AG08396 (cell line): ENCODE measurements around the gene DYNLT3.

ENCODE experiments used
- DNase-seq: peaks from one replicate; pipeline ENCODE4 v3.0.0; 2012; ENCODE audit warnings: low spot score, mixed read lengths

The DYNLT3 gene

DNA sequence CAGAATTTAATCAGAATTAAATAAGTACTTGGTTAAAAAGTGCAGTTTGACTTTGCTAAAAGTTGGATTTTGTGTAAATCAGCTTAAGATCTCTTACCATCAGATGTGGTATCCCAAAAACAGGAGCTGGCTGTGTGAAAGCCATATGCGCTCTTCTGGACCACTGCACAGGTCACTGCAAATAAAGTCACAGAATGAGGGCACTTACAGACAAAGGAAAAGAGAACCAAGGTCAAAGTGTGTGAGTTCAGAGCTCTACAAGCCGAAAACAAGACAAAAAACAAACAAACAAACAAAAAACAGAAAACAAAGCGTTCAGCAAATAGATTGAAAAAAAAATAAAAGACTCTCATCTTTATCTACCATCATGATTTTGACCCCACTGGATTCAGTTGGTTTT lies 6.4 kb downstream of the DYNLT3 start:
- no peak for DNase-seq

DNA sequence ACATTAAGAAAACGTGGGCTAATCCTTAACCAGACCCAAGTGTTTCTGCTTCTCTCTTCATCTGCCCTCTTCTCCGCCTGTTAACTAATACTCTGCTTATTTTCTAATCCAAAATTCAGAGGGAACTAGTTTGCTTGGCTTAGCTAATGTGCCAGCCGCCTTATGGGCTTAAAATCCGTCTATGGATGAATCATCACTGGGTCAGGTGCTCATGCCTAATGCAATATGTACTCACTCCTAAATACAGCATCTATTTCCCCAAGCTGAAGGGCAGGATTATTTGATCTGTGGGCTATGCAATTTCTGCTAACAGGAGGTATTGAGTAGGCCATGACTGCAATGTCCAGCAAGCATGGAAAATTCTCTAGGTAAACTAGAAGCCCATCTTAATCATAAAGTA lies 12.4 kb downstream of the DYNLT3 start:
- DNase-seq = no peak

DNA sequence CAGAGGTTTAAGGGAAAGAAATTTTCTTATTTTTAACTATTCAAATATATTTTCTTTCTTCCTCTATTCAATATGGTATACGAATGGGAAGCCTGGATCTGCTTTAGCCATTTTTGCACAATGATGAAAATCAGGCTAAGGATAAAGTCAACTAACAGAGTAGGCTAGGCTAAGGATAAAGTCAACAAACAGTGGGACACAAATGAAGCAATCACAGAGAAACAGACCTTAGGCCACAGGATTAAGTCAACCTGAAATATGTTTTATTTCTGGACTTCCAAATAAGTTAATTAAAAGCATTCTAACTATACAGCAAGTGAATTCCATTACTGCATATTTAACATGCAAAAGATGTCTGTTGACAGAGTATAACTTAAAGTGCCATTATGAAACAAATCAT lies 17.0 kb downstream of the DYNLT3 start:
- no peak for DNase-seq

DNA sequence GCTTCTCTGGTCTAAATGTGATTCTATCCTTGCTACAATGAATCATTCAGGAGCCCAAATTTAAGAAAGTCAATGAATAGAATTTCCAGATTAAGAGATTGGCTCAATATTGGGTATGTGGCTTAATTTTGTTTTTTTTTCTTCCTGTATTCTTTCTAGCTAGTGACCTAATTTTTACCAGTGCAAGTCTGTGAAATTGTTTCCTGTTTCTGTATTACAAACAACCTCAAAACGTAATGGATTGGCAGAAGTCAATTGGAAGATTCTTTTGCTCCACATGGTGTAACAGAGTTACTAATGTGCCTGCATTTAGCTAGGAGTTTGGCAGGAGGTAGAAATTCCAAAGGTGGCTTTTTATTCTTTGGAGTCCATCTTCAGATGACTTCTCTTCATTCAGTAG lies 17.6 kb downstream of the DYNLT3 start:
- no peak for DNase-seq

DNA sequence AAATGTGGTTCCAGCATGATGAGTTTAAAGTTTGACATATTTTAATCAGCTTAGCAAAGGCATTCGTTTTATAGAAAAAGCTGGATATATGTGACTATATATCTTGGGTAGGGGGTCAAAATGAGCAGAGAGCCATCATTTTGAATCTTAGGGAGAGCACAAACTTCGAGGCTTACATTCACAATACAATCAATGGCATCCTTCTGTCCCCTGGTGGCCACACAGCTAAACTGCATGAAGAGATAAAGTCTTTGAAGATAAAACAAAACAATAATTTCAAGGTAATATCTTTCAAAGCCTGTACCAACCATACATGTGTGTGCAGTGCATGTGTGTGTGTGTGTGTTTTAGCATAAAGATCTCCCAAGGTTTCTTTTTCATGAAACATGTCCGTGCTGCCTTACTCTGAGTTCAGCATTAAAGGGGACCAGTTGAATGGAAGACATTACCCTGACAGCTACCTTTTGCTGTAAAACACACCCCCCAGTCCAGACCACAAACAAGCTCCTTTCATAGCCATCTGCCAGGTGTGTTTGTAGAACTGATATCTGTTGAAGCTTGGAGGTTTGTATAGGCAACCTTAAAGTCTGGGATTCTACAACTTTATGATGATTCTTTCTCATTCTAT lies 22.0 kb downstream of the DYNLT3 start:
- DNase-seq = peak; percentile 35

DNA sequence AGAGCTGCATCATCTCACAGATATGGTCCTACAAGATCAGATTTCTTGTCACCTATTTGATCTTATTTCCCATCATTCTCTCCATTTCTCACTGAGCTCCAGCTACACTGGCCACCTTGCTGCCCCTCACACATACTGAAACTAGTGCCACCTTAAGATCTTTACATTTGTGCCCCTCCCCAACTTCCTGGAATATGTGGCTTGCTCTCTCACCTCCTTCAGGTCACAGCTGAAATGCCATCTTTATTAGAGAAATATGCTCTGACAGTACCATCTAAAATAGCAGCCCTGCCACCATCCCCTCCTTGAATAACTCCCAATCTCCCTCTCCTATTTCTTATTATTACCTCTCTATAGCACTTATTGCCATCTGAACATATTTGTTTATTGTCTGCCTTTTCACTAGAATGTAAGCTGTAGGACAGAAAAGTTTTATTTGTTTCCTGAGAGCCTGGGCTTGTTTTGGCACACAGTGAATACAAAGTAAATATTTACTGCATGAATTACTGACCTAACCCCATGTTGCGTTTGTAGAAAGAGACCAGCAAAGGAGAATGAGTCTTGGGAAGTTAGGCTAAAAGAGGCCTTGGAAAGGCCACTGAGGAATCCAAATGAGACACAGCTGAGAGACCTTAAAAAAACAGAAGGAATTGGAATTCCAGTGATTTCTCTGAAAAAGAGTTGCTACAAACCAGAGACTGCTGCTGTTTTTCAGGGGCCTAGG lies 22.7 kb downstream of the DYNLT3 start:
- no peak for DNase-seq

DNA sequence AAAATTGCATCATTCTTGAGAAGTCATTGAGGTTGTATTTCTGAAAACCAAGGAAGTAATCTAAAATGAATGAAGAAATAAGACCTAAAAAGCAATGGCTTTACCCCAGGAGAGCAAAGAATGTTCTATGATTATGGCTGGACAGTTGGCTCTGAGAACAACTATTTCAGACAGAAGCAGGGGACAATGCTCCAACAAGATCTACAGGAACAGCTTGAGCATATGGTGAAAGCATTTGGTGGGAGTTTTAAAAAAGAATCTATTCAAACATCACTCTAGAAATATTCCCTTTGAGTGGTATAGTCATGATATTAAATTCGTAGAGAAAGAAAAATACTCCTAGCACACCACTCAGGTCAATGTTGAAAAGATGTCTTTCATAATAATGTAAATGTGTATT lies 26.7 kb downstream of the DYNLT3 start:
- no peak for DNase-seq

DNA sequence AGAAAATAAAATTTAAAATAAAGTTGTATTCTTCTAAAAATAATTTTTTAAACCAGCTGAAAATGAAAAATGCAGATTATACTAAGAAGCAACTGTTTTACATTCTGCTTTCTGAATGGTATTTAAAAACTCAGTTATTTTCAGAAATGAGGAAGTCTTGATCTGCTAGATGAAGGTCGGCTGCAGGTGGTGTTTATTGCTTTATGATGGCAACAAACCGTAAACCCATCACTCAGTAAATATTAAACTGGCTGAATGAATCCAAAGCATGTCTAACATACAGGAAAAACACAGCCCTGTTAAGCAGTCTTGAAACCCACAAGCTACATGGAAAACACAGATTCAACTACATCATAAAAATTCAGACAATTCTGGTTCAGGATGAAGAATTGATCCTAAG lies 29.3 kb downstream of the DYNLT3 start:
- DNase-seq = no peak

DNA sequence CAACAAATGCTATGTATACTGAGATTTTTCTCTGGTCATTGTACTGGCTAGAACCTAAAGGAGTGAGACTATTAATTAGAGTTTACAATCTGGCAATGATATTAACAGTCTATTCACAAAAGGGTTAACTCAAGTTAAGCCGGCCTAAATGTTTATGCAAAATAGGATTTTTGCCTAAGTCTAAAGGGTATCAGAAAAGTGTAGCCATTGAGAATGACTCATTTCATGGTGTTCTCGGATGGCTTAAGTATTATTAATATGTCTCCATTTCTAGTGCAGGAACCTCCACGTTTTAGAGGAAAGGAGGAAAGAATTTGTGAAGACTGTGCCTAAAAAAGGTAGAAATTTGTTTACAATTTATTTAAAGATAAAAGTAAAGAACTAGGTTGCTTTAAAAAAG lies 29.8 kb downstream of the DYNLT3 start:
- no peak for DNase-seq

DNA sequence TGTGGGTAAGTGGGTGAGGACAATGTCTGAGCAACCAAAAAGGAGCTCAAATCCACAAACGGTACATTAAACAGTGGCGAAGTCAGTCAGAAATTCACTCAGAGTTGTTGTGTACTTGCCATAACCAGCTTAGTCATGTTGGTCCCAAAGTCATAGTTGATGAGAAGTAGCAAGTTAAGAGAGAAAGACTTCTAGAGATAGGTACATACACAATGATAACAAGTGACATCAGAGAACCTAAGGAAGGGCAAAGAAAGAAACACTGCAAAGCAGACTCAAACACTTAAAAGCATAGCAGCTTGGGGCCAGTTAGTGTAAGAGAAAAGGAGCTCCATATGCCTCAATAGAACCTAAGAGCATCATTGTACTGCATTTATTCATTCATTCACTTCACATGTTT lies 30.2 kb downstream of the DYNLT3 start:
- no peak for DNase-seq

DNA sequence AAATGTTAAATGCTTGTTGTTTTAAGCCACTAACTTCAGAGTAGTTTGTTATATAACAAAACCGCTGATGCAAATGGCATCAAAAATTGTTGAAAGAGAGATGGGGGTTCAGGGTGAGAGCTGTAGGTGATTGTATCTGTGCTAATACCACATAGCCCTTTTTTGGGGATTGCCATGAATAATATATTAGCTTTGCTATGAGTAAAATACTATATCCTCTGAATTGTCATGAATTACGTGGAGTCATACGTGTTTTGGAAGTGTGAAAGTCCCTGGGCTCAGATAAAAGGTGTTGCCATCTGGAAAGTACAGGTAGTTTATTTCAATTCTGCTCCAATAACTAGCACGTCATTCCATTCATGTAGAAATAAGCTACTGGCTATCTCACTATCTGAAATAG lies 30.6 kb downstream of the DYNLT3 start:
- DNase-seq = no peak

DNA sequence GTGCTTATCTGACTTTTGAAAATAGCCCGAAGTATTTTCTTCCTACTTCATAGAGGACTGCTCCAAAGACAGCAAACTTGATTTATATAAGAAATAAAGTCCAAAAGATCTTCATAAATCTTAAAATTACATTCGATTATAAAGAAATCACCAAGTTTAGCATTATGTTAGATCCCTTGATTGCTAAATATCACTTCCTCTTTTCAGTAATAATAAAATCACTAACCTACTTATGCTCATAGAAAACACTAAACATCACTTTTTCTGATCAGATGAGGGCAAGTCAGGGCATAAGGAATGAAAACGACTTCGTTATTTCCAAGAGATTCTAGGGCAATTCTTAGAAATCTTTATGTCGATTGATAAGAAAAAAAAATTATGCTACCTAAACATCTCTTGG lies 32.0 kb downstream of the DYNLT3 start:
- no peak for DNase-seq

DNA sequence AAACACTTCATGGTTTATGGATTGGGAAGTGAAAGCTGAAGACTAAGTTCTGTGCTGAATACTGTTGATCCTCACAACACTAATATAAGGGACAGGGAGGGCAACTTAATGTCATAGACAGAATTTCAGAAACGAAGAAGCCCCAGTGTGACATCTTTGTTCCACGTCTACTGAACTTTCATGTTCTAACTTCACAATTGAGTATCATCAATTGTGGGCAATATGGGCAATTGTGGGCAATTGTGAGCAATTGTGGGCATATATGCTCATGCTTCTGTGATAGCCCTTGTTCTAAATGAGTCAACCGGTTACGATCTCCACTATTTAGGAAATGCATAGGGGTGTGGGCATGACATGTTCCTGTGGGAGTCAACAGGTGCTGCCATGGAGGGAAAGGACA lies 33.8 kb downstream of the DYNLT3 start:
- DNase-seq = no peak

DNA sequence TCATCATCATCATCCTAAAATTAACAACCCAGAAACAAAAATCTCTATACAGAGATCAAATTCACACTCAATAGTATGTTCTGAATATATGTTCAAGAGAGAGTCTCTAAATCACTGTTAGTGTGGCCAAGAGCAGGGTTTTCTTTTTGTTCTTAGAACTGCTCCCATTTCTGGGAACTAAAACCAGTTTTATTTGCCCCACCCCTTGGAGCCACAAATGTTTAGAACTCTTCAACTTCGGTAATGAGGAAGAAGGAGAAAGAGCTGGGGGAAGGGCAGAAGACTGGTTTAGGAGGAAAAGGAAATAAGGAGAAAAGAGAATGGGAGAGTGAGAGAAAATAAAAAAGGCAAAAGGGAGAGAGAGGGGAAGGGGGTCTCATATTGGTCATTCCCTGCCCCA lies 35.3 kb downstream of the DYNLT3 start:
- DNase-seq = no peak

DNA sequence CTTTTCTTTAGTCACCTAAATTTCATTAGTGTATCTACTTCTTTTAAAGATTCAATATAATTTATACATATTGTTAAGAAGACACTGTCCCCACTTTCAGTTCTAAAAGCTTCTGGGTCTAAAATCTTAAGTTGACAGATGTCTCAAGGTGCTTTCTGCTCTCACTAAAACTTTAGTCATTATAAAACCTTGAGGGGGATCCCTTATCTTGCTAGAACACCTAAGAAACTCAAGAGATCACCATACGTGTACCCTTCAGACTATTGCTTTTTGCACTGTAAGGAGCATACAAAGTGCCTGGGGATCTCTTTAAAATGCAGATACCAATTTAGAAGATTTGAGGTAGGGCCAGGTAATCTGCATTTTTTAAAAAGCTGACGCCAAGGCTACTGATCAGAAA lies 37.4 kb downstream of the DYNLT3 start:
- no peak for DNase-seq

DNA sequence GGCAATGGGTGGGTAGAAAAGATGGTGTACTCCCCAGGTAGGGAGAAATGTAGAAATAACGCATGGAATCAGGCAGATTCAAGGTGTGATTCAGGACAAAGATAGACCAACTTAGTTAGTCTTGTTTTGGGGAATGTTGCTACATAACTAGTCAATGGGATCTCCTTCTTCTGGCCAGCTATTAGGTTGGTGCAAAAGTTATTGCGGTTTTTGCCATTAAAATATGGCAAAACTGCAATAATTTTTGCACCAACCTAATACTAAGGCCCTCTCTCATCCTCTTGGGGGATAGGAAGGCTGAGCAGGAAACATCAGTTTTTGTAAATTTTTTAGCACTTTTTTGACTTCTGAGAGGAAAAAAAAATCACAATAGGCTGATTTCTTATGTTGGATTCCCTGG lies 44.3 kb downstream of the DYNLT3 start:
- no peak for DNase-seq

DNA sequence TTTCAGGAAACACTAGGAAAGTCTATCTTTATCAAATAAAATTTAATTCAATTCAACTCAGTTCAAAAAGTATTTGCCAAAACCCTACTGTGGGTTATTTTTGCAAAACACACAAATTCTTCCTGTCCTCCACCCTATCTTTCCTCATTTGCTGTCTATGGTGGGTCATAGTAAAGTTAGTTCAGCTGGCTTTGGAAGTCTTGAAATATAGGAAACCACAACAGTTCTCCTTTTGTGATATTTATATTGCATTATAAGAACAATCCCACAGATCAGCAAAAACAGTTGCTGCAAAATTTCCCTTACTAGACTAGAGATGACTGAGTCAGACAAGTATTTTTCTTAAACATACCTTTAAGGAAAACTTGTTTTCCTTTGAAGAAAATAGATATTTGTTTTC lies 45.3 kb downstream of the DYNLT3 start:
- DNase-seq = no peak

DNA sequence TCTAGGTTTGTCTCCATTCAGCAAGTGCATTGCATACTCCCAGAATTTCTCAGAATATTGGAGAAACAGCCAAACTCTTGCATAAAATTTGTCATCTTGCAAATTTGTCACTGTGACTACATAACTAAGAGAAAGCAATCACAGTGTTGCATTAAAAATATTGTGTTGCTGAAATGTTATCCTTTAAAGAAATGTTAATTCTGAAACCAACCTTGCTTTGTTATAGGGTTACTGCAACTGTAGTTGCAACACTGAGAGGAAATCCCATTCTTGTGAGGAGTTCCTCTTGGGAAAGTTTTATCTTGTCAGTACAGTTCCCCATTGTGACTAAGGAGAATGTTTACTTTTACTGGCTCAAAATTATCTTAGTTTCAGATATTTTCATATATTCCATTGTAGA lies 46.7 kb downstream of the DYNLT3 start:
- DNase-seq = no peak

DNA sequence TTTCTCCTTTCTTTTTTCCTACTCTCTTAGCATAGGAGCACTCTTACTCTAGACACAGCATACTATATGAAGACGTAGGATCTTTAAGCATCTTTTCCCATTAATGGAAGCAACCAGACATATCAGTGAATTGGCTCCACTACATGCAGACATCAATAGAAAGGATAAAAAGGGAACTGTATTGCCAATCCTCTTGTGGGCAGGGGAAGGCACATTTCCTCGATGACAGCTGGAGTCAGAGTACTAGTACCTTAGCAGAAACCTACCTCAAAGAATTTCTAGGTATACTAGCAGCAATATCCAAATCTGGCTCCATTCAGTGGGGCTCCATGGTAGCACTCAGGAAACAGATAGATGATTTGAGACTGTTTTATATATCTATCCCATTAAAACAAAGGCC lies 47.4 kb downstream of the DYNLT3 start:
- no peak for DNase-seq

DNA sequence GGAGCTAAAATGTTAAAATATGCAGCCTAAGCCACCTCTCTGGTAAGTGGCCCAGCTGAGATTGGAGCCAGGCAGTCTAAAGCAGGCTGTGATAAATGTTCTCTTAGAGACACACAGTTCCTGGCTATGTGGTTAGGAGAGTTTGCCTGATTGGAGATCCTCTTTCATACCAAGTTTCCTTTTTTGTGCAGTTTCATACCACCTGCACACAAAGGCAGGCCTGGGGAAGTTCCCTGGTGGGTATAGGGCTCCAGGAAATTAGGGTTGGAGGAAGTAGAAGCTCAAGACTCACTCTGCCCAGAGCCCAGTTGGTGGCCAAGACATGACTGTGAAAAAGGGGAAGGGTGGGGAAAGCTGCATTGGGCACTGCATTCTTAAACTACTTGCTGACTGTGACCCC lies 50.6 kb downstream of the DYNLT3 start:
- no peak for DNase-seq

DNA sequence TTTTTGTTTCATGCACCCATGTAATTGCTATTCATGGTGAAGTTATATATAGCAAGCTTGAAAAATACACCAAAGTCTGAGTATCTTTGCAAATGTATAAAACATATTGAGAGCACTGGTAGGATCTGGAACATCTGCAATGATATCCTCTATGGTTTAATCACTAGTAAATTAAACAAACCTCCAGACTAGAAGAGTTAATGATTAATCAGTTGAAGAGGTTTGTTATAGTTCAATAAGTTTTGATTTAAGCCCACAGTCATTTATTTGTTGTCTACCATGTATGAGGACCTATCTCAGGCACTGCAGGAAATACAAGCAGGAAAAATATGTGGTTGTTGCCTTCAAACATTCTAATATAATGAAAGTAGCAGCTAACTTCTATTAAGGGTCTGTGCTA lies 51.1 kb downstream of the DYNLT3 start:
- DNase-seq = no peak
